Epithelial cell of esophagus (primary cell): ENCODE results near the gene TAS1R3.

ENCODE experiments used
- DNase-seq: peaks from one replicate; pipeline ENCODE4 v3.0.0; 2010; ENCODE audit warnings: low read depth
- H3K4me3 ChIP-seq: 2 replicates; pipeline ENCODE4 v1.5.1; 2011; ENCODE audit warnings: mild to moderate bottlenecking, low read length, control low read depth
- CTCF ChIP-seq: IDR thresholded peaks from 2 replicates; pipeline ENCODE4 v1.5.1; 2011; ENCODE audit warnings: low read depth, mild to moderate bottlenecking, low read length, control low read depth, inconsistent platforms; ENCODE audit not compliant: insufficient read depth; ENCODE audit errors: missing control alignments

The TAS1R3 gene

DNA sequence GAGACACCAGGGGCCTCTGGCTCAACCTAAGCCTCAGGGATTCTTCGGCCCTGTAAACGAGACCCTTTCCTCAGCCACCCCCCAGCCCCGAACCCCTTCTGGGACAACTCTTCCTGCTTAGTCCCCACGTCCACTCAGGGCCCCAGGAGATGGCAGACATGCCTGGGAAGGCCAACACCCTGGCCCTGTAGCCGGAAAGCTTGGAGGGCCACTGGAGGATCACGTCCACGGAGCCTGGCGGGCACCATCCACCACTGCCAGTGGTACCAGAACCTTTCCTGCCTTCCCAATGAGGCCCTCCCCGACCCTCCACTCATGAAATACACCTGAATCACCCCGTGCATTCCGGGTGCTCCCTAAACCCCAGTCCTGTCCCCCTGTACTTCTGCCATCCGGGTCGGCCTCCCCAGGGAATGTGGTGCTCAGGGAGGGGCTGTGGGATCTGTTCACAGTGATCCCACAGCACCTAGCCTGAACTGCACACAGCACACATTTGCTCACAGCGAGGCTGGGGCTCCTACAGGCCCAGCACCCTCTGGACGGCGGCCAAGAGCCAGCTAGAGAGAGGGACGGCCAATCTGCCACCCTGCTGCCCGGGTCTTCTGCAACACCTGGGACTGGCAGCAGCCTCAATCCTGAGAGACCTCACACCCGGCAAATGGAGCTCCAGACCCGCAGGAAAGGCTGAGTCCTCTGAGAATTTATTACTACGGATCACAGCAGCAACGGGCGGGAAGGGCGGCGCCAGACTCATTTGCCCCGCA lies 42.2 kb downstream of the TAS1R3 start:
- DNase-seq, result no peak
- TF ChIP-seq CTCF, result no peak
- H3K4me3 ChIP-seq, result peak overlapping the region; percentile 80

GRCh38 chr1:1373815-1374588 lies 42.9 kb downstream of the TAS1R3 start:
- H3K4me3 ChIP-seq, result peak overlapping the region; percentile 80
- TF ChIP-seq CTCF, result no peak
- DNase-seq, result no peak

DNA sequence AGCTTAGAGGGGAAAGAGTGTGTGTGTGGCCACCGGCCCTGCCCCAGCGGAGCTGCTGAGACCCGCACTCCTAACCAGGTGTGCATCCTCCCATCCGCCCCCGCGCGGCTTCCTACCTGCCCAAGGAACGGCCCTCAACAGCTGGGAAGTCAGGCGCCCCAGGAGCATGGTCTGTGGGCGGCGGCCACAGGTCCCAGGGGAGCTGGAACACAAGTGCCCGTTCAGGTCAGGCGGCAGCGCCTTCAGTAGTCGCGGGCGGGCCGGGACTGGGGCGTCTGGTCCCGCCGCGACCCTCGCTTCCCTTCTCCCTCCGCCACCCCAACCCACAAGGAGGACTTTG lies 43.5 kb downstream of the TAS1R3 start:
- peak overlapping the region; percentile 80 for H3K4me3 ChIP-seq
- no peak for TF ChIP-seq CTCF
- DNase-seq, result peak; percentile 32

- peak; percentile 23 for TF ChIP-seq CTCF
- DNase-seq, result peak; percentile 100
- H3K4me3 ChIP-seq, result peak within 1 kb of the TSS; percentile 80
These were observed 44.0 kb downstream of the TAS1R3 start, which contains the start of gene AURKAIP1 for GRCh38 chr1:1374929-1375662. Gene AURKAIP1, minus strand, starts transcription at chr1:1375207. Its CDS starts 451 bp downstream, at chr1:1374756.

GRCh38 chr1:1376551-1377226 lies 45.6 kb downstream of the TAS1R3 start:
- no peak for DNase-seq
- no peak for TF ChIP-seq CTCF
- no peak overlapping the region for H3K4me3 ChIP-seq

- no peak for TF ChIP-seq CTCF
- DNase-seq, result no peak
- no peak overlapping the region for H3K4me3 ChIP-seq
These were observed 46.6 kb downstream of the TAS1R3 start for GRCh38 chr1:1377540-1378205.
